ENCODE measurements around the gene COL4A6.

Gene COL4A6

DNA sequence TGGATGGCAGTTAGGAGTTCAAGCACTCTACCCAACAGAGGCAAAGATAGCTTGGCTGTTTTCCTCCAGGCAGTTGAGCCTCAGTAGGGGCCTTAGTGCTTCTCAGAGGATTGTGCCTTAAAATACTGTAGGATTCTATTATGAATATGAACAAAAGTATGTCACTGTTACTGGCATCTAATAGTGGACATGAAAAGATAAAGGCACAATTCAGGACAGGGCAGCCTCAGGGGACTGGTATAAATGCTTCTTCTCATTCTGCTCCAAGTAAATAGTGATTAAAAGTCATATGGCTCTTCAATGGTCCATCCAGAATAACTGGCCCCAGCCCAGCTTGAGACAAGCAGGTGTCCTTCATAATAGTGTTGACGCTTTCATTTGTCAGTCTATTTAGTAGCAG lies 17.7 kb downstream of the COL4A6 start:
- no peak overlapping the region for H3K27ac ChIP-seq (ENCODE audit: extremely low read depth, low read depth, low read length)
- H3K9me3 ChIP-seq (ENCODE audit: control insufficient read depth, insufficient read depth, low read depth, low read length), result no peaks in the 10 kb centered on the region
- ChIA-PET POLR2A (no interaction called here), CTCF (no interaction called here)
- no peaks in the 10 kb centered on the region for H3K36me3 ChIP-seq (ENCODE audit: control insufficient read depth in 2 of 2, insufficient read depth in 1 of 2, low read length in 2 of 2)
- H3K4me1 ChIP-seq (ENCODE audit: control insufficient read depth, insufficient read depth, low read length), result no peaks in the 10 kb centered on the region
- TF ChIP-seq ZNF548 (tag by site-specific recombination; IDR thresholded peaks at IDR 0.05), result no peak
- TF ChIP-seq ZNF274 (IDR thresholded peaks at IDR 0.05; ENCODE audit: low read length), result no peak
- no peak for TF ChIP-seq ZNF274 (tag by site-specific recombination; IDR thresholded peaks at IDR 0.05; ENCODE audit: borderline replicate concordance)
- TF ChIP-seq, protein P1, sequence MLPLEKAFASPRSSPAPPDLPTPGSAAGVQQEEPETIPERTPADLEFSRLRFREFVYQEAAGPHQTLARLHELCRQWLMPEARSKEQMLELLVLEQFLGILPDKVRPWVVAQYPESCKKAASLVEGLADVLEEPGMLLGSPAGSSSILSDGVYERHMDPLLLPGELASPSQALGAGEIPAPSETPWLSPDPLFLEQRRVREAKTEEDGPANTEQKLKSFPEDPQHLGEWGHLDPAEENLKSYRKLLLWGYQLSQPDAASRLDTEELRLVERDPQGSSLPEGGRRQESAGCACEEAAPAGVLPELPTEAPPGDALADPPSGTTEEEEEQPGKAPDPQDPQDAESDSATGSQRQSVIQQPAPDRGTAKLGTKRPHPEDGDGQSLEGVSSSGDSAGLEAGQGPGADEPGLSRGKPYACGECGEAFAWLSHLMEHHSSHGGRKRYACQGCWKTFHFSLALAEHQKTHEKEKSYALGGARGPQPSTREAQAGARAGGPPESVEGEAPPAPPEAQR (tag by site-specific recombination; IDR thresholded peaks at IDR 0.05), result no peak
- TF ChIP-seq REPIN1 (tag by site-specific recombination; IDR thresholded peaks at IDR 0.05; ENCODE audit: low read depth), result no peak
- TF ChIP-seq, protein P2, sequence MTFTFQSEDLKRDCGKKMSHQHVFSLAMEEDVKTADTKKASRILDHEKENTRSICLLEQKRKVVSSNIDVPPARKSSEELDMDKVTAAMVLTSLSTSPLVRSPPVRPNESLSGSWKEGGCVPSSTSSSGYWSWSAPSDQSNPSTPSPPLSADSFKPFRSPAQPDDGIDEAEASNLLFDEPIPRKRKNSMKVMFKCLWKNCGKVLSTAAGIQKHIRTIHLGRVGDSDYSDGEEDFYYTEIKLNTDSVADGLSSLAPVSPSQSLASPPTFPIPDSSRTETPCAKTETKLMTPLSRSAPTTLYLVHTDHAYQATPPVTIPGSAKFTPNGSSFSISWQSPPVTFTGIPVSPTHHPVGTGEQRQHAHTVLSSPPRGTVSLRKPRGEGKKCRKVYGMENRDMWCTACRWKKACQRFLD (tag by site-specific recombination; IDR thresholded peaks at IDR 0.05), result no peak
- TF ChIP-seq HOXC10 (CRISPR knock-in tag; IDR thresholded peaks at IDR 0.05), result no peak
- no peak for TF ChIP-seq BCL11B (tag by site-specific recombination; IDR thresholded peaks at IDR 0.05; ENCODE audit: low read depth)
- no peak for TF ChIP-seq ZNF140 (tag by site-specific recombination; IDR thresholded peaks at IDR 0.05)
- H3K4me3 ChIP-seq (ENCODE audit: low read depth, low read length), result no peak overlapping the region

DNA sequence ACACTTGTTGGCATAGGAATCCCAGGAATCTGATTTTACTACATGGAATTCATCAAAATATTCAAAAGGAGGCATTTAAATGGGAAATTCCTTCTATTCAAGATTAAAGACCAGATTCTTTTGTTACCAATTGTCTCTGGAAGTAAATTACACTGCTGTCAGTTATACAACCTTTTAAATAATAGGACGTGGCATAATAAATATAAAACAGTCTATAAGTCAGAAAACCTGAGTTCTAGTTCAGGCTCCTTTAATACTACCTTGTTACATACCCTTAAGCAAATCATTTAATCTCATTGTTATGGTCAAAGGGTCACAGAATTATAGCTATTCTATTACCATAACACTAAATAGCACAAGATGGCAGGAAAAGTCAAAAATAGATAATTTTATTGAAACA lies 18.8 kb downstream of the COL4A6 start:
- CTCF ChIA-PET, result interaction anchor here (0.6 kb wide), 1 partner anchor 391 kb away, joined by 3 read pairs; no protein-coding TSS in a partner anchor
- H3K4me3 ChIP-seq (ENCODE audit: low read depth, low read length), result no peak overlapping the region
- H3K36me3 ChIP-seq (ENCODE audit: control insufficient read depth in 2 of 2, insufficient read depth in 1 of 2, low read length in 2 of 2), result no peaks in the 10 kb centered on the region
- H3K4me1 ChIP-seq (ENCODE audit: control insufficient read depth, insufficient read depth, low read length), result no peaks in the 10 kb centered on the region
- no peaks in the 10 kb centered on the region for H3K9me3 ChIP-seq (ENCODE audit: control insufficient read depth, insufficient read depth, low read depth, low read length)
- H3K27ac ChIP-seq (ENCODE audit: extremely low read depth, low read depth, low read length), result no peak overlapping the region
- POLR2A ChIA-PET, result no interaction called here
- TF ChIP-seq, protein P3, sequence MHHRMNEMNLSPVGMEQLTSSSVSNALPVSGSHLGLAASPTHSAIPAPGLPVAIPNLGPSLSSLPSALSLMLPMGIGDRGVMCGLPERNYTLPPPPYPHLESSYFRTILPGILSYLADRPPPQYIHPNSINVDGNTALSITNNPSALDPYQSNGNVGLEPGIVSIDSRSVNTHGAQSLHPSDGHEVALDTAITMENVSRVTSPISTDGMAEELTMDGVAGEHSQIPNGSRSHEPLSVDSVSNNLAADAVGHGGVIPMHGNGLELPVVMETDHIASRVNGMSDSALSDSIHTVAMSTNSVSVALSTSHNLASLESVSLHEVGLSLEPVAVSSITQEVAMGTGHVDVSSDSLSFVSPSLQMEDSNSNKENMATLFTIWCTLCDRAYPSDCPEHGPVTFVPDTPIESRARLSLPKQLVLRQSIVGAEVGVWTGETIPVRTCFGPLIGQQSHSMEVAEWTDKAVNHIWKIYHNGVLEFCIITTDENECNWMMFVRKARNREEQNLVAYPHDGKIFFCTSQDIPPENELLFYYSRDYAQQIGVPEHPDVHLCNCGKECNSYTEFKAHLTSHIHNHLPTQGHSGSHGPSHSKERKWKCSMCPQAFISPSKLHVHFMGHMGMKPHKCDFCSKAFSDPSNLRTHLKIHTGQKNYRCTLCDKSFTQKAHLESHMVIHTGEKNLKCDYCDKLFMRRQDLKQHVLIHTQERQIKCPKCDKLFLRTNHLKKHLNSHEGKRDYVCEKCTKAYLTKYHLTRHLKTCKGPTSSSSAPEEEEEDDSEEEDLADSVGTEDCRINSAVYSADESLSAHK (tag by site-specific recombination; IDR thresholded peaks at IDR 0.05), result no peak
- TF ChIP-seq ZNF23 (tag by site-specific recombination; IDR thresholded peaks at IDR 0.05; ENCODE audit: borderline replicate concordance) (no peak), REPIN1 (tag by site-specific recombination; IDR thresholded peaks at IDR 0.05; ENCODE audit: low read depth) (no peak), BCL11B (tag by site-specific recombination; IDR thresholded peaks at IDR 0.05; ENCODE audit: low read depth) (no peak), GFI1B (tag by site-specific recombination; IDR thresholded peaks at IDR 0.05) (no peak), ZNF626 (tag by site-specific recombination; IDR thresholded peaks at IDR 0.05) (no peak), ZFP37 (tag by site-specific recombination; IDR thresholded peaks at IDR 0.05) (no peak), ZNF660 (tag by site-specific recombination; IDR thresholded peaks at IDR 0.05) (no peak), ZNF423 (tag by site-specific recombination; IDR thresholded peaks at IDR 0.05) (no peak), ZBTB17 (tag by site-specific recombination; IDR thresholded peaks at IDR 0.05) (no peak), ZNF24 (tag by site-specific recombination; IDR thresholded peaks at IDR 0.05) (no peak), ZNF843 (tag by site-specific recombination; IDR thresholded peaks at IDR 0.05) (no peak)
- TF ChIP-seq, protein P4, sequence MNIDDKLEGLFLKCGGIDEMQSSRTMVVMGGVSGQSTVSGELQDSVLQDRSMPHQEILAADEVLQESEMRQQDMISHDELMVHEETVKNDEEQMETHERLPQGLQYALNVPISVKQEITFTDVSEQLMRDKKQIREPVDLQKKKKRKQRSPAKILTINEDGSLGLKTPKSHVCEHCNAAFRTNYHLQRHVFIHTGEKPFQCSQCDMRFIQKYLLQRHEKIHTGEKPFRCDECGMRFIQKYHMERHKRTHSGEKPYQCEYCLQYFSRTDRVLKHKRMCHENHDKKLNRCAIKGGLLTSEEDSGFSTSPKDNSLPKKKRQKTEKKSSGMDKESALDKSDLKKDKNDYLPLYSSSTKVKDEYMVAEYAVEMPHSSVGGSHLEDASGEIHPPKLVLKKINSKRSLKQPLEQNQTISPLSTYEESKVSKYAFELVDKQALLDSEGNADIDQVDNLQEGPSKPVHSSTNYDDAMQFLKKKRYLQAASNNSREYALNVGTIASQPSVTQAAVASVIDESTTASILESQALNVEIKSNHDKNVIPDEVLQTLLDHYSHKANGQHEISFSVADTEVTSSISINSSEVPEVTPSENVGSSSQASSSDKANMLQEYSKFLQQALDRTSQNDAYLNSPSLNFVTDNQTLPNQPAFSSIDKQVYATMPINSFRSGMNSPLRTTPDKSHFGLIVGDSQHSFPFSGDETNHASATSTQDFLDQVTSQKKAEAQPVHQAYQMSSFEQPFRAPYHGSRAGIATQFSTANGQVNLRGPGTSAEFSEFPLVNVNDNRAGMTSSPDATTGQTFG (tag by site-specific recombination; IDR thresholded peaks at IDR 0.05; ENCODE audit: borderline replicate concordance), result no peak
- TF ChIP-seq, protein P5, sequence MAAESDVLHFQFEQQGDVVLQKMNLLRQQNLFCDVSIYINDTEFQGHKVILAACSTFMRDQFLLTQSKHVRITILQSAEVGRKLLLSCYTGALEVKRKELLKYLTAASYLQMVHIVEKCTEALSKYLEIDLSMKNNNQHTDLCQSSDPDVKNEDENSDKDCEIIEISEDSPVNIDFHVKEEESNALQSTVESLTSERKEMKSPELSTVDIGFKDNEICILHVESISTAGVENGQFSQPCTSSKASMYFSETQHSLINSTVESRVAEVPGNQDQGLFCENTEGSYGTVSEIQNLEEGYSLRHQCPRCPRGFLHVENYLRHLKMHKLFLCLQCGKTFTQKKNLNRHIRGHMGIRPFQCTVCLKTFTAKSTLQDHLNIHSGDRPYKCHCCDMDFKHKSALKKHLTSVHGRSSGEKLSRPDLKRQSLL (tag by site-specific recombination; IDR thresholded peaks at IDR 0.05), result no peak
- TF ChIP-seq, protein P6, sequence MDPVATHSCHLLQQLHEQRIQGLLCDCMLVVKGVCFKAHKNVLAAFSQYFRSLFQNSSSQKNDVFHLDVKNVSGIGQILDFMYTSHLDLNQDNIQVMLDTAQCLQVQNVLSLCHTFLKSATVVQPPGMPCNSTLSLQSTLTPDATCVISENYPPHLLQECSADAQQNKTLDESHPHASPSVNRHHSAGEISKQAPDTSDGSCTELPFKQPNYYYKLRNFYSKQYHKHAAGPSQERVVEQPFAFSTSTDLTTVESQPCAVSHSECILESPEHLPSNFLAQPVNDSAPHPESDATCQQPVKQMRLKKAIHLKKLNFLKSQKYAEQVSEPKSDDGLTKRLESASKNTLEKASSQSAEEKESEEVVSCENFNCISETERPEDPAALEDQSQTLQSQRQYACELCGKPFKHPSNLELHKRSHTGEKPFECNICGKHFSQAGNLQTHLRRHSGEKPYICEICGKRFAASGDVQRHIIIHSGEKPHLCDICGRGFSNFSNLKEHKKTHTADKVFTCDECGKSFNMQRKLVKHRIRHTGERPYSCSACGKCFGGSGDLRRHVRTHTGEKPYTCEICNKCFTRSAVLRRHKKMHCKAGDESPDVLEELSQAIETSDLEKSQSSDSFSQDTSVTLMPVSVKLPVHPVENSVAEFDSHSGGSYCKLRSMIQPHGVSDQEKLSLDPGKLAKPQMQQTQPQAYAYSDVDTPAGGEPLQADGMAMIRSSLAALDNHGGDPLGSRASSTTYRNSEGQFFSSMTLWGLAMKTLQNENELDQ (tag by site-specific recombination; IDR thresholded peaks at IDR 0.05; ENCODE audit: low read depth), result no peak
- TF ChIP-seq, protein P7, sequence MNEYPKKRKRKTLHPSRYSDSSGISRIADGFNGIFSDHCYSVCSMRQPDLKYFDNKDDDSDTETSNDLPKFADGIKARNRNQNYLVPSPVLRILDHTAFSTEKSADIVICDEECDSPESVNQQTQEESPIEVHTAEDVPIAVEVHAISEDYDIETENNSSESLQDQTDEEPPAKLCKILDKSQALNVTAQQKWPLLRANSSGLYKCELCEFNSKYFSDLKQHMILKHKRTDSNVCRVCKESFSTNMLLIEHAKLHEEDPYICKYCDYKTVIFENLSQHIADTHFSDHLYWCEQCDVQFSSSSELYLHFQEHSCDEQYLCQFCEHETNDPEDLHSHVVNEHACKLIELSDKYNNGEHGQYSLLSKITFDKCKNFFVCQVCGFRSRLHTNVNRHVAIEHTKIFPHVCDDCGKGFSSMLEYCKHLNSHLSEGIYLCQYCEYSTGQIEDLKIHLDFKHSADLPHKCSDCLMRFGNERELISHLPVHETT (tag by site-specific recombination; IDR thresholded peaks at IDR 0.05), result no peak
